Body of pancreas (tissue), 4 donors: ENCODE data around the gene NRF1.

Experiments used
- CTCF ChIP-seq, 7 experiments: fragments of 450-650 bp in 4 of 7; fragments of 200-600 bp in 3 of 7; sonication (generic) in 3 of 7; IDR thresholded peaks; one replicate each; pipeline ENCODE4 v1.5.1; 2016 to 2019; ENCODE audit warnings: antibody characterized with exemption in 7 of 7
- POLR2A ChIP-seq, 3 donors: fragments of 450-650 bp; IDR thresholded peaks; one replicate each; pipeline ENCODE4 v1.6.1; 2016; ENCODE audit warnings: antibody characterized with exemption in 3 of 3, mild to moderate bottlenecking in 2 of 3

DNA sequence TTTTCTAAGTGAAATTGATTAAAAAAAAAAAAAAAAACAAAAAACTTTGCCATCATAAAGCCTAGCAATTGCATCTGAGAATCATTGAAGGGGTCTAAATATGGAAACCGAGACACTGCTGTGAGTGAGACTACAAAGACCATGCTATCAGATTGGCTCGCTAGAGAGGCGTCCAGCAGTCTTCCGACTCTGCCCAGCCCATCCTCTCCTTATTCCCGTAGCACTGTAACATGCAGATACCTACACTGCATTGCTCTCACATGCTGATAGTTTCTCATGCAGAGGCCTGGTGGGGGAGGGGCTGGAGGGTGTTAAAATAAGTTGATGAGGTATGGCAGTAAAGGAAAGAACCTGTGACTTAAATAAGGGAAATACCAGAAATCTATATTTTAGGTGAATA lies 130.7 kb downstream of the NRF1 start:
- TF ChIP-seq POLR2A (IDR thresholded peaks at IDR 0.05): no peak
- no peak for TF ChIP-seq CTCF (IDR thresholded peaks at IDR 0.05)
